Right hindlimb (tissue), 1 donor: ENCODE results near the gene STK24.

Experiments used
- DNase-seq: peaks from one replicate; pipeline ENCODE4 v3.0.0-alpha.2; 2018

STK24 gene

GRCh38 chr13:98446234-98446621, 130.7 kb downstream of the STK24 start:
- no peak for DNase-seq

GRCh38 chr13:98445340-98446233, 131.3 kb downstream of the STK24 start:
- peak; percentile 75 for DNase-seq

- no peak for DNase-seq
Measured at GRCh38 chr13:98444381-98444780, 132.5 kb downstream of the STK24 start.

GRCh38 chr13:98443800-98444325, 133.0 kb downstream of the STK24 start:
- DNase-seq: no peak

GRCh38 chr13:98443329-98443728, 133.6 kb downstream of the STK24 start:
- DNase-seq: no peak

- no peak for DNase-seq
Measured at GRCh38 chr13:98442391-98443230, 134.3 kb downstream of the STK24 start.

GRCh38 chr13:98441056-98441676, 135.7 kb downstream of the STK24 start:
- no peak for DNase-seq

- no peak for DNase-seq
Measured at GRCh38 chr13:98440390-98441055, 136.4 kb downstream of the STK24 start.

GRCh38 chr13:98439896-98440295, 137.0 kb downstream of the STK24 start:
- DNase-seq: no peak

GRCh38 chr13:98439126-98439828, 137.6 kb downstream of the STK24 start:
- DNase-seq: no peak

- no peak for DNase-seq
Measured at GRCh38 chr13:98438246-98439125, 138.4 kb downstream of the STK24 start.

- DNase-seq: no peak
Measured at GRCh38 chr13:98436233-98436910, 140.5 kb downstream of the STK24 start.

- DNase-seq: no peak
Measured at GRCh38 chr13:98435376-98435775, 141.5 kb downstream of the STK24 start.

- no peak for DNase-seq
Measured at GRCh38 chr13:98434060-98434459, 142.8 kb downstream of the STK24 start.

GRCh38 chr13:98433654-98434053, 143.3 kb downstream of the STK24 start:
- no peak for DNase-seq

- no peak for DNase-seq
Measured at GRCh38 chr13:98432638-98433037, 144.3 kb downstream of the STK24 start.

GRCh38 chr13:98429977-98430736, 146.8 kb downstream of the STK24 start:
- no peak for DNase-seq

- no peak for DNase-seq
Measured at GRCh38 chr13:98429531-98429930, 147.4 kb downstream of the STK24 start.

GRCh38 chr13:98429081-98429480, 147.8 kb downstream of the STK24 start:
- DNase-seq: no peak
